NCI-H187 treated with DMSO at 0.1 percent for 48 hours (cell line): ENCODE data around the gene TFDP2.
"Not testable (repeated sequence)": the region's sequence is repeated elsewhere in the genome, so short reads cannot be mapped to it uniquely, and the experiment has no call there.

Source experiments
- DNase-seq: peaks from one replicate; lab custom pipeline; 2025; lab: John Stamatoyannopoulos, UW

TFDP2 gene

DNA sequence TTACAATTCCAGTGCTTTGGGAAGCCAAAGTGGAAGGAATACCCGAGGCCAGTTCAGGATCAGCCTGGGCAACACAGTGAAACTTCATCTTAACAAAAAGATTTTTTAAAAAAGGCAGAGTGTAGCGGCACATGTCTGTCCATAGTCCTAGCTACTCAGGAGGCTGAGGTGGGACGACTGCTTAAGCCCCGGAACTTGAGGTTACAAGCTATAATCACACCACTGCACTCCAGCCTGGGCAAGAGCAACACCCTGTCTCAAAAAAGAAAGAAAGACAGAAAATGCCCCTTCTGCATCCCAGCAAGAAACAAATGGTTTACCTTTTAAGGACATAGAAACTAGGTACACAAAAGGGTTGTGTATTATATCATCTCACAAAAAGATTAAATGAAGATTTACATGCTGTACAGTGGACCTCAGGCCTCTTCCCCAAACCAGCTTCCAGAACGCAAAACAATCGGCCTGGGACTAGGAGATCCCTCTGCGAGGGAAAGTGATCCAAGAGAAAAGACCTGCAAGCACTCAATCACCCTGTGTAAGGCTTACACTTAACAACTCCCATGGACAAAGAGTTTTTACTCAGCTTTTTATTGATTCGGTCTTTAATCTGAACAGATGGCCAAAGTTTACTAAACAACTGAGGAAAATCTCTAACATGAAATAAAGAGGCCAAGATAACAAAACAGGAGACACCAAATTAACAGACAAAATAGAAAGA is 21.2 kb downstream of the TFDP2 start:
- DNase-seq, result no peak

GRCh38 chr3:142124243-142124642 is 25.1 kb downstream of the TFDP2 start:
- no peak for DNase-seq

- DNase-seq, result no peak
Measured at GRCh38 chr3:142120707-142121106, 28.6 kb downstream of the TFDP2 start.

DNA sequence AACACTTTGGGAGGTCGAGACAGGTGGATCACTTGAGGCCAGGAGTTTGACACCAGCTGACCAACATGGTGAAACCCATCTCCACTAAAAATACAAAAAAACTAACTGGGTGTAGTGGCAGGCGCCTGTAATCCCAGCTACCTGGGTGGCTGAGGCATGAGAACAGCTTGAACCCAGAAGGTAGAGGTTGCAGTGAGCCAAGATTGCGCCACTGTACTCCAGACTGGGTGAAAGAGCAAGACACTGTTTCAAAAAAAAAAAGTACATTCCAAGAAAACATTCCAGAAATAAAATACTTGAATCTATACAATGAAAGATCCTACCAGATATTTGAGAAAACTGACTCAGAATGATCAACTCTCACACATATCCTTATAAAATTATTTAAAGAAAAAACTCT is 30.4 kb downstream of the TFDP2 start:
- no peak for DNase-seq

GRCh38 chr3:142117056-142117851 is 32.1 kb downstream of the TFDP2 start:
- peak; percentile 45 for DNase-seq

DNA sequence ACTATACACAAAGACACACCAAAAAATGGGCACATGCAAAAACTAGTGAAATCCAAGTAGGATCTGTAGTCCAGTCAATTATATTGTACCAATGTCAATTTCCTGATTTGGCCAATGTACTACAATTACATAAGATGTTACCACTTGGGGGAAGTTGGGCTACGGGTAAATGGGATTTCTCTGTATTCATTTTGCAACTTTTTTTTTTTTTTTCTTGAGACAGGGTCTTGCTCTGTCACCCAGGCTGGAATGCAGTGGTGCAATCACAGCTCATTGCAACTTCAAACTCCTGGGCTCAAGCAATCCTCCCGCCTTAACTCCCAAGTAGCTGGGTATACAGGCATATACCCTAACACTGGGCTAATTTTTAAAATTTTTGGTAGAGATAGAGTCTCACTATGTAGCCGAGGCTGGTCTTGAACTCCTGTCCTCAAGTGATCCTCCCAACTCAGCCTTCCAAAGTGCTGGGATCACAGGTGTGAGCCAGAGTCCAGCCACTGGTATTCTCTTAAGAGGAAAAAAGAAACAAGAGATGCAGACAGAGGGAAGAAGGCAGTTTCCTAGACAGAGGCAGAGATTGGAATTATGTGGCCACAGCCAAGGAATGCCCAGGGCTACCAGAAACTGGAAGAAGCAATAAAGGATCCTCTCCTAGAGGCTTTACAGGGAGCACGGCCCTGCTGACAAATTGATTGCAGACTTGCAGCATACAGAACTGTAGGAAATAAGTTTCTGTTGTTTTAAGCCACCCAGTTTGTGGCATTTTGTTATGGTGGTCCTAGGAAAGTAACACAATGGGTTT is 33.3 kb downstream of the TFDP2 start:
- DNase-seq, result no peak

GRCh38 chr3:142112601-142113000 is 36.7 kb downstream of the TFDP2 start:
- no peak for DNase-seq

- DNase-seq, result no peak
Measured at GRCh38 chr3:142106548-142106947, 42.8 kb downstream of the TFDP2 start.

DNA sequence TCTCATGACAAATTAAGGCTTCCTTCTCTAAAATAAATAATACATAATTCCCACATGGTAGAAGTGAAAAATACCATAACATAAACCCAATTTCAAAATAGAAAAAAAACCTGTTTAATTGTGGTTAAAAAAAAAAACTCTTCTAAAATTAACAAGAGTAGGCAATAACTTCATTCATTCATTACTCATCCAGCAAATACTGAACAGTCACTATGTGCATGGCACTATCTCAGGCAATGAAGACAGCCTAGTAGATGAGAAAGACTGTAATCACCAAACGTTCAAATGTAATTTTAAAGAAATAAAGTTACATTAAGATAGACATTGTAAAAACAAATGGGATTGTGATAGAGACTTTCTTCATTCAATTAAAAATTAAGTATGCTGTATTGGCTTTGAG is 43.4 kb downstream of the TFDP2 start:
- DNase-seq, result no peak

DNA sequence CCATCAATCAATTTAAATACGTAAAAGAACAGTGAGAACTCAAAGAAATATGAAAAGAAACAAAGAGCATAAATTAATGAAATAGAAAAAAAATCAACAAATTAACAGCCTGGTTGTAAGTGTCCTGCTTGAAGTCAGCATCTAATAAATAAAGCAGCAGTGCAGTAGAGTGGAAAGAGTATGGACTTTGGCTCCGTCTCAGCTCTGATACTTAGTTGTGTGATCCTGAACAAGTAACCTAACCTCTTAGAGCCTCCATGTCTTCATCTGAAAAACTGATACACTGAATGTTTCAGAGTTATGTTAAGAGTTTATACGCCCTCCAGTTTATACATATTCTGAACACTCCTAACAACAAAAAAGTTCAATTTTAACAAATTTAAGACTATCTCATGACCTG is 44.6 kb downstream of the TFDP2 start:
- no peak for DNase-seq

DNA sequence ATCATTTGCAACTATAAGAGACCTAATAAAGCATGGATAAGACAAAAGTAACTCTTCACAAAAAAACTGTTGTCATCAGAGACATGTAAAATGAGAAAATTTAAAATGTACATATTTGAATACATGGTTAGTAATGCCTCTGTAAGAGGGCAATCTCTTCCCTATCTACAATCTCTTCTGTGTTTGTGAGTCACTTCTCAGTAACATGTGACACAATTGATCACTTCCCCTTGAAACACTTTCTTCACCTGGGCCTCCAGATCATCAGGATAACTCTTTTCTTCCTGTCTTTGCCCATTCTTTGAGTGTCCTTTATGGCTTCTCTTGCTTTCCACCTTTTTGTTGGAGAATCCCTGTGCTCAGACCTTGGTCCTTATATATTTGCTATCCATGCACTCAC is 50.4 kb downstream of the TFDP2 start:
- no peak for DNase-seq

DNA sequence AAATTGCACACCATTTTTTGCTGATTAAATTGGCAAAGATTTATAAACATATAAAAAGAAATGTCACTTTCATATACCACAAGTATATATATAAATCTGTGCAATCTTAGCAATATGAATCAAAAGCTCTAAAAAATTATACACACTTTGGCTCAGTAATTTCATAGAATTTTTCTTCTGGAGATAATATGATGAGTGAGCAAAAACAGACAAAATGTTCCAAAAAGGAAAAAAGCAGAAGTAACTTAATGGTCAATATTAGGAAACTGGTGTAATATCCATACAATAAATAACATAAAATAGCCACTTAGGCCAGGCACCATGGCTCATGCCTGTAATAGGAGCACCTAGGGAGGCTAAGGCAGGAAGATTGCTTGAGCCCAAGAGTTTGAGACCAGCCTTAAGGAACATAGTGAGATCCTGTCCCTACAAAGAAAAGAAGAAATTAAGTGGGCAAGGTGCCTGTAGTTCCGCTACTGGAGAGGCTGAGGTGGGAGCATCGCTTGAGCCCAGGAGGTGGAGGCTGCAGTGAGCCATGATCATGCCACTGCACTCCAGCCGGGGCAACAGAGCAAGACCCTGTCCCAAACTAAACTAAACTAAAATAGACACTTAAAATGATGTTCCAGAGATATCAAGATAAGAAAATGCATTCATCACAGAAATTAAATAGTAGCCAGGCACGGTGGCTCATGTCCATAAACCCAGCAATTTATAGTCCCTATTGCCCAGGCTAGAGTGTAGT is 52.1 kb downstream of the TFDP2 start:
- no peak for DNase-seq

DNA sequence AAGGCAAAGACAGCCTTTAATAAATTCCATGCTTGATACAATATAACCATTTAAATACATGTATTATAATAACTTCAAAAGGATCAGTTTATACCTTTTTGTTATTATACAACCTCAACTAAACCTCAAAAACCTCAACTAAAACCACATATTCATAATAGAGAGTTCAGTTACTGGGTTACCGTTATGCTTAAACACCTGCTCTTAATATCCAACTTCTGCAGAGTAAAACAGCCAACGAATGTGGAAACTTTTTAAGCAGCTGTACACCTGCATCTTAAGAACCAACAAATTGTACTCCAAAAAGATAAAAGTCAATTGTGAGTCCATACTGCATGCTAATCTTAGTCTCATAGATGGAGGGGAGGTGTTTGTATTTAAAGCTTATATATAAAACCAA is 53.5 kb downstream of the TFDP2 start:
- no peak for DNase-seq

DNA sequence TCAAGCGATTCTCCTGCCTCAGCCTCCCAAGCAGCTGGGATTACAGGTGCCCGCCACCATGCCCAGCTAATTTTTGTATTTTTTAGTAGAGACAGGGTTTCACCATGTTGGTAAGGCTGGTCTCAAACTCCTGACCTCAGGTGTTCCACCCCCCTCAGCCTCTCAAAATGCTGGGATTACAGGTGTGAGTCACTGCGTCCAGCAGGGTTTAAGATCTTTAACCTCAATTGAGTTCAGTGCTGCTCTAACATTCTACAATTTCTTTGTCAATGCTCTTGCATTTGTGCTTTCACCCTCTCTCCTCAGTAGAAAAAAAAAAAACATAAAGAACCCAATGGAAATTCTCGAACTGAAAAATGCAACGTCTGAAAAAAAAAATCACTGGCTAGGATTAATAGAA is 60.4 kb downstream of the TFDP2 start:
- DNase-seq, result not testable (repeated sequence)

GRCh38 chr3:142088522-142088921 is 60.8 kb downstream of the TFDP2 start:
- no peak for DNase-seq

GRCh38 chr3:142087676-142088075 is 61.7 kb downstream of the TFDP2 start:
- no peak for DNase-seq

DNA sequence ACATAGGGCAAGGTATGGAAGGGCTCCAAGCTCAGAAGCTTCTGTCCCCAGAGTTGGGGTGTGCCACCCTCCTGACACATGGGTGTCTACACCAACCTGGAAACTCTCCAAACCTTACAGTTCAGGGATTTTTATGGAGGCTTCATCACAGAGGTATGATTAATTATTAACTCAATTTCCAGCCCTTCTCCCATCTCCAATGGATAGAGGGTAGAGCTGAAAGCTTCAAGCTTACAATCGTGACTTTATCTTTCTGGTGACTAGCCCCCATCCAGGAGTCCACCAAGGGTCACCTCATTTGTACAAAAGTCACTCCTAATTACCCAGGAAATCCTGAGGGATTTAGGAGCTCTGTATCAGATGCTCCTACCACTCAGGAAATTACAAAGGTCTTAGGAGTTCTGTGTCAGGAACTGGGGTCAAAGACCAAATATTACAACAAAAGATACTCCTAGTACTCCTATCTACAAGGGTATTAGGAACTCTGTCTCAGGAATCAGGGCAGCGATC is 62.7 kb downstream of the TFDP2 start:
- DNase-seq, result no peak

DNA sequence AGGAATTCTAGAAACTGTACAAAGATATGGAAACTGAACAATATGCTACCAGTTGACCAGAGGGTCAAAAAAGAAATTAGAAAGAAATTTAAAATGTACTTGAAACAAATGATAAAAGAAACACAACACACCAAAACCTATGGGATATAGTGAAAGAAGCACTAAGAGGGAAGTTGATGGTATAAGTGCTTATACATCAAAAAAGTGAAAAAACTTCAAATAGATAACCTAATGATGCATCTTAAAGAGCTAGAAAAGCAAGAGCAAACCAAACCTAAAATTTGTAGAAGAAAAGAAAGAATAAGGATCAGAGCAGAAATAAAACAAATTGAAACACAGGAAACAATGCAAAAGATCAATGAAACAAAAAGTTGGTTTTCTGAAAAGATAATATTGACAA is 68.2 kb downstream of the TFDP2 start:
- no peak for DNase-seq

DNA sequence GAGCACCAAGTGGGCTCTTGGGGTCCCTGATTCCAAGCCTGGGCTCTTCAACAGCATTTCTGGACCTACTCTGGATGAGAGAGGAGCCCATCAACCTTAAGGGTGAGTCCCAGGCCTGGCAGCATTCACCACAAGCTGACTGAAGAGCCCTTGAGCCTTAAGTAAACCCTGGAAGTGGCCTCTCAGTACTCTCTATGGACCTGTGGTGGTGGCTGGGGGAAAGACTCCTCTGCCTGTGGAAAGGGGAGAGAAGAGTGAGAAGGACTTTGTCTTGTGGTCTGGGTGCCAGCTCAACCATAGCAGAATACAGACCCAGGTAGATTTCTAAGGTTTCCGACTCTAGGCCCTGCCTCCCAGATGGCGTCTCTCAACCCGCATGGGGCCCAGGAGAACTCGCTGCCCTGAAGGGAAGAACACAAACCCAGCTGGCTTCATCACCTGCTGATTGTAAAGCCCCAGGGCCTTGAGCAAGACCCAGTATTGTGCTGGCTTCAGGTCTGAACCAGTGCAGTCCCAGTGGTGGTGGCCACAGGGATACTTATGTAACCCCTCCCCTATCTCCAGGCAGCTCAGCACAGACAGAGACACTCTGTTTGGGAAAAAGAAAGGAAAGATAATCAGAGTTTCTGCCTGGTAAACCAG is 71.4 kb downstream of the TFDP2 start:
- peak; percentile 78 for DNase-seq

GRCh38 chr3:142077155-142077858 is 72.0 kb downstream of the TFDP2 start:
- no peak for DNase-seq

GRCh38 chr3:142075656-142076055 is 73.7 kb downstream of the TFDP2 start:
- DNase-seq, result not testable (repeated sequence)
